ENCODE measurements around the gene AXL. TPM values are rescaled to one million over a fixed set of nuclear protein-coding genes. Genes with fewer than 3 reads are reported as not detected.
"Not testable (repeated sequence)": the region's sequence is repeated elsewhere in the genome, so short reads cannot be mapped to it uniquely, and the experiment has no call there.

AXL gene
- total and polyA plus RNA-seq, 12 donors = 6.5 to 22.8 (median 9.8) TPM

DNA sequence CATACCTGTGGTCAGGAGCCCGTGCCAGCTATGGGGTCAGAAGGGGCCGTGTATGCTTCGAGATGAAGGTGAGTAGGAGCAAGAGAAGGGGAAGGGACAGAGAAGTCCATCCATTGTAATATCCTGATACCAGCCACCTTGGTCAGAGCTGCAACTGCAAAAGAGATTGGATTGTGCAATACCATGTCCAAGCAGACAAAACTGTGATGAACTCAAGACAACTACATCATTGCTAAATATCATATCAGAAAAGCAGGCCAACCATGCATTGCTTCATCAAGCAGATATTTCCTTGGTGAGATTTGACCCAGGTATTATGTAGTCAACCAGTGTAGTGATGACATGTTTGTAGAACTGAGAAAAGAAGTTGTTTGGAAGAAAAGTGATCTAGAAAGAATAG is 57.2 kb downstream of the AXL start:
- H3K4me1 ChIP-seq = no peaks in the 10 kb centered on the region
- H3K9me3 ChIP-seq = no peaks in the 10 kb centered on the region
- ATAC-seq = no peak
- no peak overlapping the region for H3K4me3 ChIP-seq
- no peak for DNase-seq
- no peaks in the 10 kb centered on the region for H3K27me3 ChIP-seq
- peaks cover 11 to 100% (median 100%) of the 10 kb centered on the region in 9 donors for H3K36me3 ChIP-seq
- intact Hi-C loops (cut with DNase I) = no loop called here
- 74 to 86% methylated on average over 3 of the region's 3 CpGs for WGBS, 2 donors
- no peak overlapping the region for H3K27ac ChIP-seq
- TF ChIP-seq, protein P1, sequence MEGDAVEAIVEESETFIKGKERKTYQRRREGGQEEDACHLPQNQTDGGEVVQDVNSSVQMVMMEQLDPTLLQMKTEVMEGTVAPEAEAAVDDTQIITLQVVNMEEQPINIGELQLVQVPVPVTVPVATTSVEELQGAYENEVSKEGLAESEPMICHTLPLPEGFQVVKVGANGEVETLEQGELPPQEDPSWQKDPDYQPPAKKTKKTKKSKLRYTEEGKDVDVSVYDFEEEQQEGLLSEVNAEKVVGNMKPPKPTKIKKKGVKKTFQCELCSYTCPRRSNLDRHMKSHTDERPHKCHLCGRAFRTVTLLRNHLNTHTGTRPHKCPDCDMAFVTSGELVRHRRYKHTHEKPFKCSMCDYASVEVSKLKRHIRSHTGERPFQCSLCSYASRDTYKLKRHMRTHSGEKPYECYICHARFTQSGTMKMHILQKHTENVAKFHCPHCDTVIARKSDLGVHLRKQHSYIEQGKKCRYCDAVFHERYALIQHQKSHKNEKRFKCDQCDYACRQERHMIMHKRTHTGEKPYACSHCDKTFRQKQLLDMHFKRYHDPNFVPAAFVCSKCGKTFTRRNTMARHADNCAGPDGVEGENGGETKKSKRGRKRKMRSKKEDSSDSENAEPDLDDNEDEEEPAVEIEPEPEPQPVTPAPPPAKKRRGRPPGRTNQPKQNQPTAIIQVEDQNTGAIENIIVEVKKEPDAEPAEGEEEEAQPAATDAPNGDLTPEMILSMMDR (IDR thresholded peaks at IDR 0.05) = no peak

DNA sequence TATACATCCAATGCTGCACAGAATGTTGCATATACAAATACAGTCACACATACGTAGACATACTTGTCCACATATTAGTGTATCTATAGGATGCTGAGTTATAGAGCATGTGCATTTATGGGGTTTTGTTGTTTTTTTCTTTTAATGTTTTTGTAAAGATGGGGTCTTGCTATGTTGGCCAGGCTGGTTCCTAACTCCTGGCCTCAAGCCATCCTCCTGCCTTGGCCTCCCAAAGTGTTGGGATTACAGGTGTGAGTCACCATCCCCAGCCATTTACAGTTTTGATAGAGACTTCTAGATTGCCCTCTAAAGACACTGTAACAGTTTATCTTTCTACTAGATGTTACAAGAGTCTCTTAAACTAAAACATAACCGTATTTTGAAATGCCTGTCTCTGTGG is 59.5 kb downstream of the AXL start:
- H3K27ac ChIP-seq = no peak overlapping the region
- ATAC-seq (no peak), DNase-seq (no peak)
- intact Hi-C loops (cut with DNase I) = no loop called here
- no peaks in the 10 kb centered on the region for H3K9me3 ChIP-seq
- no peak overlapping the region for H3K4me3 ChIP-seq
- TF ChIP-seq, protein P1 (IDR thresholded peaks at IDR 0.05) = no peak
- H3K36me3 ChIP-seq = peaks cover 6 to 100% (median 99%) of the 10 kb centered on the region in 9 donors
- H3K4me1 ChIP-seq = no peaks in the 10 kb centered on the region
- H3K27me3 ChIP-seq = no peaks in the 10 kb centered on the region
- WGBS, 2 donors = 89 to 96% methylated on average over 2 of the region's 2 CpGs

DNA sequence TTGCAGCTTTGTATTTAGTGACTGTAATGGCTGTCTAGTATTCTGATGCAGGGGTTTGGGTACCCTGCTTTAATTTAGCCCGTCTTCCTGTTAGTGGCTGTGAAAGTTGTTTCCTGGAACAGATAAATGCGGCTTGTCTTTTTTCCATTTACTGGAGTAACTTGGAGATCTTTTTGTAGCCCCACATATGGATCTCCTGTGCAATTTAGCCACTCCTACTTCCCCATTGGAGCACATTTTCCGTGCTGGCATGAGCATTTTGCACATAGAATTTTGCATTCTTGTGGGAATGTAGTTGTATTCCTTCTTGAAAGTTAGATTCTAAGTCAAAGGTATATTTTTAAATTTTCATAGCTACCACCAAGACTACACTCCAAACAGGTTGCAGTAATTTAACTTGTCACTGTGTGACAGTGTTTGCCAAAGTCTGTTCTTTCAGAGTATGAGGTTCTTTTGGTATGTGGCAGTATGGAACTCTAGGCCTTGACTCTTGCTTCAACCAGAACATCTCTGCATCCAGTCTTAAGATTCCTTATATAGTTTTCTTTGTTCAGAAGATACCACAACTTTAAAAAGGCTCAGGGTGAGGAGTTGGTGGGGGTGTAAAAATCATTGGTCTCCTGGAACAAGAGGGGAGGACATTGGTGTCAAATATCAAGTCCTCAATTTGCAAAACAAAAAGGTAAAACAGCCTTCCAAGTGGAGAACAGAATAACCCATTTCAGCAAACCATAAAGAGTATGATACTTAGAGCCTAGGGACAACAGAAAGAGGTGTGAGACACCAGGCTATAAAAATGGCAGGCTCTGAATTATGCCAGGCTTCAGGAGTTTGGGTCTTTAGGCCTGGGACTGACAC is 69.9 kb downstream of the AXL start:
- no peak for ATAC-seq
- no peak for DNase-seq
- Histone ChIP-seq H3K36me3 (peaks cover 0 to 100% (median 87%) of the 10 kb centered on the region in 9 donors), H3K4me1 (no peaks in the 10 kb centered on the region), H3K27me3 (no peaks in the 10 kb centered on the region), H3K27ac (no peak overlapping the region), H3K9me3 (no peaks in the 10 kb centered on the region), H3K4me3 (no peak overlapping the region)
- WGBS, 2 donors = 71 to 79% methylated on average over 3 of the region's 3 CpGs
- intact Hi-C loops (cut with DNase I) = no loop called here
- TF ChIP-seq, protein P1 (IDR thresholded peaks at IDR 0.05) = no peak

DNA sequence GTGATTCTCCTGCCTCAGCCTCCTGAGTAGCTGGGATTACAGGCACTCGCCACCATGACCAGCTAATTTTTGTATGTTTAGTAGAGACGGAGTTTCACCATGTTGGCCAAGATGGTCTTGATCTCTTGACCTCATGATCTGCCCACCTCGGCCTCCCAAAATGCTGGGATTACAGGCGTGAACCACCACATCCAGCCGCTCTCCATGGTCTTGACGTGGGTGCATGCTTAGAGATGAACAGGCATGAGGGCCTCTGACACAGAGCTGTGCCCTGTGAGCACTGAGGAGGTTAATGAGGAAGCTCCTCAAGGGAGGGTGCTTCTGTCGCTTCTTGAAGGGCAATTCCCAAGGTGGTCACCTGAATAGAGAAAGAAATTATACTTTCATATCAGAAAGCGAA is 70.8 kb downstream of the AXL start:
- H3K27ac ChIP-seq; ATAC-seq; H3K4me1 ChIP-seq; H3K9me3 ChIP-seq; H3K4me3 ChIP-seq; intact Hi-C loops (cut with DNase I); H3K27me3 ChIP-seq; DNase-seq: not testable (repeated sequence)
- H3K36me3 ChIP-seq = peaks cover 3 to 100% (median 87%) of the 10 kb centered on the region in 9 donors
- 94 to 95% methylated on average over 8 of the region's 8 CpGs for WGBS, 2 donors

DNA sequence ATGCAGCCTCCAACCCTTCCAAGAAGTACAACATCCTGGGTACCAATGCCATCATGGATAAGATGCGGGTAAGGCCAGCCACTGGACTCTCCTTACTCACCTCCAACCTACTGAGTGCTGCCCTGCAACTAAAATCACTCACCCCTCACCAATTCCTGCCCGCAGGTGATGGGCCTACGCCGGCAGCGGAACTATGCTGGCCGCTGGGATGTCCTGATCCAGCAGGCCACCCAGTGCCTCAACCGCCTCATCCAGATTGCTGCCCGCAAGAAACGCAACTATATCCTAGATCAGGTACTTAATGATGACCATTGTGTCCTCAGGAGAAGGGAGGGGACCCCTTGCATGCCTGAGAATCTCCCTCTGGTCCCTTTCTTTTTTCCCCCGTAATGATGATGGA is 75.4 kb downstream of the AXL start:
- Histone ChIP-seq H3K9me3 (no peaks in the 10 kb centered on the region), H3K4me1 (peaks cover 14 to 41% (median 33%) of the 10 kb centered on the region in 9 donors), H3K27me3 (no peaks in the 10 kb centered on the region), H3K36me3 (peaks cover 3 to 99% (median 75%) of the 10 kb centered on the region in 9 donors), H3K27ac (no peak overlapping the region), H3K4me3 (no peak overlapping the region)
- DNase-seq (no peak), ATAC-seq (no peak)
- intact Hi-C loops (cut with DNase I) = no loop called here
- TF ChIP-seq, protein P1 (IDR thresholded peaks at IDR 0.05) = no peak
- WGBS, 2 donors = 94 to 95% methylated on average over 10 of the region's 10 CpGs

All from heart right ventricle (tissue), 16 donors.